GM18873 (cell line): ENCODE results near the gene ARHGEF18.
A peak's percentile ranks its signal among the peaks of the same experiment; 100 is the strongest.

Experiments used
- ATAC-seq: cut with Tn5 transposase; IDR thresholded peaks from one replicate; pipeline ENCODE4 v1.9.1; 2021; ENCODE audit warnings: mild to moderate bottlenecking, moderate library complexity, moderate number of reproducible peaks; ENCODE audit not compliant: unreplicated experiment, low FRiP score

ARHGEF18 gene

DNA sequence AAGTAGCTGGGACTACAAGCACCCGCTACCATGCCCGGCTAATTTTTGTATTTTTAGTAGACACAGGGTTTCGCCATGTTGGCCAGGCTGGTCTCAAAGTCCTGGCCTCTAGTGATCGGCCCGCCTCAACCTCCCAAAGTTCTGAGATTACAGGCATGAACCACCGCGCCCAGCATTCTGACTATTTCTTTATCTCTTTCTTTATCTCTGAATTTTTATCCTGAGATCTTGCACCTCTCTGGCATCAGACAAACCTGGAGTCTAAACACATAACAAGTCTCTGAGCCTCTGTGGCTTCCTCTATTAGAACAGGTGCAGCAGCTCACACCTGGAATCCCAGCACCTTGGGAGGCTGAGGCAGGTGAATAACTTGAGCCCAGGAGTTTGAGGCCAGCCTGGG is 28.5 kb downstream of the ARHGEF18 start:
- ATAC-seq = no peak

DNA sequence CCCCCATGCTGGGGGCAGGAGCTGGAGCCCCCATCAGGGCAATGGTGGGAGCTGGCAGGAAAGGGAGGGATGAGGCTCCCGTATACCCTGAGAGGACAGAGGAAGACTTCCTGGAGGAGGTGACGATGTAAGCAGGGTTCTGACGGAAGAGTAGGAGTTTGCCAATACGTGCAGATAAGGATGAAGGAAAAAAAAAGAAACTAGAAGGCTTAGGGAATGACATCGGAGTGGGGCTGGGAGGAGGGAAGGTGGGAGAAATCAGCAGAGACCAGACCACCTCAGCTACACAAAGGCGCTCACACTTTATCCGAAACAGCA is 32.3 kb downstream of the ARHGEF18 start:
- no peak for ATAC-seq

GRCh38 chr19:7382694-7383093 is 34.0 kb downstream of the ARHGEF18 start:
- ATAC-seq = no peak

GRCh38 chr19:7383284-7383683 is 34.5 kb downstream of the ARHGEF18 start:
- ATAC-seq = no peak

DNA sequence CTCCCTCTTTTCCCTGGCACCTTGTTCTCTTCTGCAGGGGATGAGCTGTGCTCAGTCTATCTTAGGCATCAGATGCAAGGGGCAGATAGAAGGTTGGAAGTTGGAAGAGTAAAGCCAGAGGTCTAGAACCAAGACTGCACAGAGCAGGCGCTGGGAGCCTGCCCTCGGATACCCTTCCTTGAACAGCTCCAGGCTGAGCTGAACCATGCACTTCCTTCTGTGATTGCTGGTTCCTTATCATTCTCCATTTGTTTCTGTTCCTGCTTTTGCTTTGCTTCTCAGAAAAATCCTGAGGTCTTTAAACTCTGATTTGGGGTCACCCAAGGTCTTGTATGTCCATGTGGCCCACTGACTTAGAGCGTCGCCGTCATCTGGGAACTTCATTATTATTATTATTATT is 36.3 kb downstream of the ARHGEF18 start:
- ATAC-seq = no peak

- ATAC-seq = no peak
Observed at GRCh38 chr19:7386308-7386707, 37.6 kb downstream of the ARHGEF18 start.

- no peak for ATAC-seq
Observed at GRCh38 chr19:7386769-7387168, 38.0 kb downstream of the ARHGEF18 start.

GRCh38 chr19:7391218-7391670 is 42.5 kb downstream of the ARHGEF18 start:
- ATAC-seq = no peak

GRCh38 chr19:7393459-7393858 is 44.7 kb downstream of the ARHGEF18 start:
- no peak for ATAC-seq

DNA sequence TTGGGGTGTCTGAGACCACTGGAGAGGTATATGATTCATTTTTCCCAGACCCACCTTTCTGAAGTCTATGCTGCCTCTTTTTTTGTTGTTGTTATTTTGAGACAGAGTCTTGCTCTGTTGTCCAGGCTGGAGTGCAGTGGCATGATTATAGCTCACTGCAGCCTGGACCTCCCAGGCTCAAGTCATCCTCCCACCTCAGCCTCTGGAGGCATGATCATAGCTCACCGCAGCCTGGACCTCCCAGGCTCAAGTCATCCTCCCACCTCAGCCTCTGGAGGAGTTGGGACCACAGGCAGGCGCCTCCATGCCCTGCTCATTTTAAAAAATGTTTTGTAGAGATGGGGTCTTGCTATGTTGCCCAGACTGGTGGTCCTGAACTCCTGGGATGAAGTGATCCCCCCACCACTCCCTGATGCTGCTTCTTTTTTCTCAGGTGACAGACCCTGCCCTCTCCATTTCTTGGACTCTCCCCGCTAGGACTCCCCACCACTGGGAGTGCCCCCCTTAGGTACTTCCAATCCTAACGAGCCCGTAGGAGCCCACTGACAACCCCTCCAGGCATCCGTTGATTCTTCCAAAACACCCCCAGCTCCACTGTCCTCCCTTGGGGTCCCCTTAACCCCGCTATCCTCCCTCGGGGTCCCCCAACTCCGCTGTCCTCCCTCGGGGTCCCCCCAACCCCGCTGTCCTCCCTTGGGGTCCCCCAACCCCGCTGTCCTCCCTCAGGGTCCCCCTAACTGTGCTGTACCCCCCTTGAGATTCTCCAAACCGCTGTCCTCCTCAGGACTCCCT is 45.4 kb downstream of the ARHGEF18 start:
- ATAC-seq = no peak

- peak; percentile 58 for ATAC-seq
Observed at GRCh38 chr19:7394731-7395359, 46.1 kb downstream of the ARHGEF18 start.

- ATAC-seq = no peak
Observed at GRCh38 chr19:7395360-7396066, 46.8 kb downstream of the ARHGEF18 start.

DNA sequence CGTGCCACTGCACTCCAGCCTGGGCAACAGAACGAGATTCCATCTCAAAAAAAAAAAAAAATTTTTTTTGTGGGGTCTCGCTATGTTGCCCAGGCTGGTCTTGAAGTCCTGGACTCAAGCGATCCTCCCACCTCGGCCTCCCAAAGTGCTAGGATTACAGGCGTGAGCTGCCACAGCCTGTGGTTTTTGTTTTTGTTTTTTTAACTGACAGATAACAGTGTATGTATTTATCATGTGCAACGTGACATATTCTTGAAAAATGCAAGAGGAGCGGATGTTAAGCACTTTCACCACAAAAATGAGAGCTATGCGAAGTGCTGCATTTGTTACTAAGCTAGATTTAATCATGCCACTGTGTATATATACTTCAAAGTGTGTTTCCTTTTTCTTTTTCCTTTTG is 49.0 kb downstream of the ARHGEF18 start:
- ATAC-seq = no peak
